ENCODE data around the gene HGD. TPM values are rescaled to one million over a fixed set of nuclear protein-coding genes. Genes with fewer than 3 reads are reported as not detected.

HGD gene
- total and polyA plus RNA-seq, 2 donors (not counting 1 experiment from before 2014, with no cell fraction given), result 0.75 to 0.91 TPM

GRCh38 chr3:120664926-120665325, 17.1 kb downstream of the HGD start:
- Histone ChIP-seq H3K36me3 (replicated peaks in 1 of 2; ENCODE audit: control extremely low read depth in 1 of 2, control insufficient read depth in 1 of 2, extremely low read depth in 1 of 2, insufficient read depth in 2 of 2, low read length in 1 of 2) (no peaks in the 10 kb centered on the region), H3K79me2 (ENCODE audit: control insufficient read depth, insufficient read depth, low read length) (no peaks in the 10 kb centered on the region), H3K27ac (ENCODE audit: low read length in 2 of 2) (no peak overlapping the region), H3K4me1 (ENCODE audit: control insufficient read depth in 2 of 2, insufficient read depth in 2 of 2, low read length in 2 of 2) (no peaks in the 10 kb centered on the region), H3K9ac (ENCODE audit: low read length) (no peak overlapping the region), H2AFZ (ENCODE audit: insufficient read depth, low read depth, low read length, poor library complexity, severe bottlenecking) (no peak overlapping the region), H3K4me3 (ENCODE audit: control extremely low read depth in 1 of 5, extremely low read depth in 1 of 5, insufficient read depth in 1 of 5, low read depth in 2 of 5, low read length in 4 of 5) (no peak overlapping the region), H4K20me1 (ENCODE audit: control insufficient read depth, insufficient read depth, low read length, poor library complexity, severe bottlenecking) (no peaks in the 10 kb centered on the region), H3K27me3 (replicated peaks in 1 of 4; ENCODE audit: control extremely low read depth in 1 of 4, control insufficient read depth in 3 of 4, insufficient read depth in 4 of 4, low read length in 3 of 4) (peaks cover 0 to 2% (median 0%) of the 10 kb centered on the region in 4 experiments), H3K4me2 (replicated peaks; ENCODE audit: low read depth, low read length, poor library complexity, severe bottlenecking) (no peak overlapping the region), H3K9me3 (ENCODE audit: control extremely low read depth in 1 of 3, control insufficient read depth in 2 of 3, insufficient read depth in 1 of 3, low read length in 2 of 3) (no peaks in the 10 kb centered on the region)
- Mint-ChIP-seq H3K4me3 (no peak overlapping the region), H3K9me3 (ENCODE audit: insufficient read depth) (no peaks in the 10 kb centered on the region), H3K4me1 (no peaks in the 10 kb centered on the region), H3K27me3 (peaks cover 32% of the 10 kb centered on the region), H3K27ac (no peak overlapping the region)
- POLR2A ChIA-PET, result no interaction called here
- DNase-seq (no peak), ATAC-seq (ENCODE audit: low read depth) (no peak)
- TF ChIP-seq EZH2 (IDR thresholded peaks at IDR 0.05; ENCODE audit: borderline replicate concordance, insufficient read depth, low read depth, low read length, poor library complexity, severe bottlenecking), result no peak
- TF ChIP-seq CTCF (IDR thresholded peaks at IDR 0.05), result no peak
- intact Hi-C loops (cut with micrococcal nuclease), result no loop called here
- CTCF ChIA-PET, result no interaction called here

GRCh38 chr3:120661945-120662344, 20.1 kb downstream of the HGD start:
- Histone ChIP-seq H3K4me1 (ENCODE audit: control insufficient read depth in 2 of 2, insufficient read depth in 2 of 2, low read length in 2 of 2) (no peaks in the 10 kb centered on the region), H4K20me1 (ENCODE audit: control insufficient read depth, insufficient read depth, low read length, poor library complexity, severe bottlenecking) (no peaks in the 10 kb centered on the region), H3K79me2 (ENCODE audit: control insufficient read depth, insufficient read depth, low read length) (no peaks in the 10 kb centered on the region), H2AFZ (ENCODE audit: insufficient read depth, low read depth, low read length, poor library complexity, severe bottlenecking) (no peak overlapping the region), H3K9ac (ENCODE audit: low read length) (no peak overlapping the region), H3K4me3 (ENCODE audit: control extremely low read depth in 1 of 5, extremely low read depth in 1 of 5, insufficient read depth in 1 of 5, low read depth in 2 of 5, low read length in 4 of 5) (no peak overlapping the region), H3K27ac (ENCODE audit: low read length in 2 of 2) (no peak overlapping the region), H3K4me2 (replicated peaks; ENCODE audit: low read depth, low read length, poor library complexity, severe bottlenecking) (no peak overlapping the region), H3K27me3 (replicated peaks in 1 of 4; ENCODE audit: control extremely low read depth in 1 of 4, control insufficient read depth in 3 of 4, insufficient read depth in 4 of 4, low read length in 3 of 4) (peaks cover 0 to 2% (median 0%) of the 10 kb centered on the region in 4 experiments), H3K9me3 (ENCODE audit: control extremely low read depth in 1 of 3, control insufficient read depth in 2 of 3, insufficient read depth in 1 of 3, low read length in 2 of 3) (peaks cover 0 to 7% (median 0%) of the 10 kb centered on the region in 3 donors), H3K36me3 (replicated peaks in 1 of 2; ENCODE audit: control extremely low read depth in 1 of 2, control insufficient read depth in 1 of 2, extremely low read depth in 1 of 2, insufficient read depth in 2 of 2, low read length in 1 of 2) (no peaks in the 10 kb centered on the region)
- H3K9me3 Mint-ChIP-seq (ENCODE audit: insufficient read depth), result no peaks in the 10 kb centered on the region
- H3K4me1 Mint-ChIP-seq, result peaks cover 6% of the 10 kb centered on the region
- no peak for TF ChIP-seq EZH2 (IDR thresholded peaks at IDR 0.05; ENCODE audit: borderline replicate concordance, insufficient read depth, low read depth, low read length, poor library complexity, severe bottlenecking)
- no peak for TF ChIP-seq CTCF (IDR thresholded peaks at IDR 0.05)
- WGBS (ENCODE audit: insufficient coverage), result 80% methylated on average over 5 of the region's 5 CpGs
- DNase-seq, result no peak
- ATAC-seq (ENCODE audit: low read depth), result no peak
- POLR2A ChIA-PET, result no interaction called here
- no peak overlapping the region for H3K4me3 Mint-ChIP-seq
- peaks cover 32% of the 10 kb centered on the region for H3K27me3 Mint-ChIP-seq
- intact Hi-C loops (cut with micrococcal nuclease), result no loop called here
- CTCF ChIA-PET, result no interaction called here
- no peak overlapping the region for H3K27ac Mint-ChIP-seq

All from B cell (primary cell).